Measurements from ENCODE around the gene SAPCD2.

- TF ChIP-seq, protein P1, sequence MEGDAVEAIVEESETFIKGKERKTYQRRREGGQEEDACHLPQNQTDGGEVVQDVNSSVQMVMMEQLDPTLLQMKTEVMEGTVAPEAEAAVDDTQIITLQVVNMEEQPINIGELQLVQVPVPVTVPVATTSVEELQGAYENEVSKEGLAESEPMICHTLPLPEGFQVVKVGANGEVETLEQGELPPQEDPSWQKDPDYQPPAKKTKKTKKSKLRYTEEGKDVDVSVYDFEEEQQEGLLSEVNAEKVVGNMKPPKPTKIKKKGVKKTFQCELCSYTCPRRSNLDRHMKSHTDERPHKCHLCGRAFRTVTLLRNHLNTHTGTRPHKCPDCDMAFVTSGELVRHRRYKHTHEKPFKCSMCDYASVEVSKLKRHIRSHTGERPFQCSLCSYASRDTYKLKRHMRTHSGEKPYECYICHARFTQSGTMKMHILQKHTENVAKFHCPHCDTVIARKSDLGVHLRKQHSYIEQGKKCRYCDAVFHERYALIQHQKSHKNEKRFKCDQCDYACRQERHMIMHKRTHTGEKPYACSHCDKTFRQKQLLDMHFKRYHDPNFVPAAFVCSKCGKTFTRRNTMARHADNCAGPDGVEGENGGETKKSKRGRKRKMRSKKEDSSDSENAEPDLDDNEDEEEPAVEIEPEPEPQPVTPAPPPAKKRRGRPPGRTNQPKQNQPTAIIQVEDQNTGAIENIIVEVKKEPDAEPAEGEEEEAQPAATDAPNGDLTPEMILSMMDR (IDR thresholded peaks at IDR 0.05; ENCODE audit: low read length): no peak
- TF ChIP-seq EZH2 (IDR thresholded peaks at IDR 0.05; ENCODE audit: borderline replicate concordance, low read length): no peak
Measured at GRCh38 chr9:137052998-137053943, 17.1 kb downstream of the SAPCD2 start.
